GM19452 (cell line): ENCODE measurements around the gene EPS8.

Experiments
- ATAC-seq: cut with Tn5 transposase; IDR thresholded peaks from one replicate; pipeline ENCODE4 v1.9.1; 2021; ENCODE audit not compliant: unreplicated experiment

Gene EPS8

DNA sequence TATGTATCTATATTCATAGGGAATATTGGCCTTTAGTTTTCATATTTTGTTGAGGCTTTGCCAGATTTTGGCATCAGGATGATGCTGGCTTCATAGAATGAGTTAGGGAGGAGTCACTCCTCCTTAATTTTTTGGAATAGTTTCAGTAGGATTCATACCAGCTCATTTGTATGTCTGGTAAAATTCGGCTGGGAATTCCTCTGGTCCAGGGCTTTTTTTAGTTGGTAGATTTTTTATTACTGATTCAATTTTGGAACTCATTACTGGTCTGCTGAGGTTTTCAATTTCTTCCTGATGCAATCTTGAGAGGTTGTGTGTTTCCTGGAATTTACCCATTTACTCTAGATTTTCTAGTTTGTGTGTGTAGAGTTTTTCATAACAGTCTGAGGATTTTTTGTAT lies 175.2 kb downstream of the EPS8 start:
- no peak for ATAC-seq

DNA sequence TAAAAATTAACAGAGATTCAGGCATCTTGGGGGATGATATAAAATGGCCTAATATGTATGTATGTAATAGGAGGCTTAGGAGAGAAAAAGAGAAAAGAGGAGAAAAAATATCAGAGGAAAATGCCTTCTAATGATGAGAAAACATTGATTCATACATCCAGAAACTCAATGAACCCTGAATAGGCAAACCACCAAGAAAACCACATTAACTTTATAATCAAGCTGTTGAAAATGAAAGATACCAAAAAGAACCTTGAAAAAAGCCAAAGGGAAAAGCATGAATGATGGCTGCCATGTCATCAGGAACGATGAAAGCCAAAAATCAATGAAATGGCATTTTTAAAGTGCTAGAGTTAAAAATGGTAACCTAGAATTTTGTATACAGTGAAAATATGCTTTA lies 180.2 kb downstream of the EPS8 start:
- ATAC-seq = no peak

GRCh38 chr12:15608406-15608805 lies 180.8 kb downstream of the EPS8 start:
- no peak for ATAC-seq

DNA sequence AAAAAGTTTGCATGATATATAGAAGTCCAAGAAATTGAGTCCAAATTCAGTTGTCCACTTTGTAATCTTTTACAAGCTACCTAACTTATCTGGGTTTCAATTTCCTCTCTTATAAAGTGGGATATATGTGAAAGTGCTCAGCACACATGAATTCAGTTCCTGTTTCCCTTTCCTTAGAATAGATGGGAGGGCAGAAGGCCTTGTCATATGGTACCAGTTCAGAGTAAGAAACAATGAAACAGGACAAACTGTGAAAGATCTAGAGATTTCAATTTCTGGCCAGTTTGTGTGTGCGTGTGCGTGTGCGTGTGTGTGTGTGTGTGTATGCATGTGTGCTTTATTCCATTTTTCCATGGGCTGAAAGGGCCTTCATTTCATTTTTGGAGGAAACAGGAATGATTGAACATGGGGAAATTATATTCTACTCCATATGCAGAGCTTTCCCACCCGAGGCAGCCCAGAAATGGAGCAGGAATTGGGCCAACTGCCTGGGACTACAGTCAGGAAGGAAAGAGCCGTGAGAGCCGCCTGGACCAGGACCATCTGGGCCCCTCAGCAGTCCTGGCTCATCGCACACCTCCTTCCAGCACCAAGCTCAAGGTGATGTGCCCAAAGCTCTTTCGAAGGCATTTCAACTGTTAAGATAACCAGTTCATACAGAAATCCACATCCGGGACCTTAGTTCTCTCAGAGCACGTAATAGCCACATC lies 183.2 kb downstream of the EPS8 start:
- no peak for ATAC-seq

GRCh38 chr12:15603474-15604085 lies 185.6 kb downstream of the EPS8 start:
- no peak for ATAC-seq

GRCh38 chr12:15602051-15602672 lies 187.0 kb downstream of the EPS8 start:
- no peak for ATAC-seq

DNA sequence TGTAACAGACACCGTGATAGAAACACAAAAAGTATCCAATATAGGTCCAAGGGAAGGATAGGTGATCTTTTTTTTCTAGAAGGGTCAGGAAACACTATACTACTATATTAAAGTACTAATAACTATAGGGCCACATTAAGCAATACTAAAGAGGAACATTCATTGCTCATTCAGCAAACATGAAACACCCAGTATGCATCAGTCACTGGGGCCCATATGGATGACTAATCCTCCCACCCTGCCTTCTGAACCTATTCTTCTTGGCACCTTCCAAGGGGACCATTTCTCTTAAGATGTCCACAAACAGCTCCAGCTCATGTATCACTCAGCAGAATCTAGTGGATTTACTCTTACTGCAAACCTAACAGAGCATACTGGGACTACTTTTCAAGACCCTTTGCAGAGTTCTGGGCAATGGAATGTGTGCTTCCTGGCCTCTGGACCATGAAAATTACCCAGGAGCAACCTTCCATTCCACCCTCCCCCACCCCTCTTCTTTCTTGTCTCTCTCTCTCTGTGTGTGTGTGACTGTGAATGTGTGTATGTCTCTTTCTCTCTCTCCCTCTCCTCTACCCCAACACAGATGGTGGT lies 187.9 kb downstream of the EPS8 start:
- ATAC-seq = no peak

GRCh38 chr12:15600223-15600935 lies 188.8 kb downstream of the EPS8 start:
- no peak for ATAC-seq

- no peak for ATAC-seq
These were observed 189.7 kb downstream of the EPS8 start for GRCh38 chr12:15599266-15600037.

DNA sequence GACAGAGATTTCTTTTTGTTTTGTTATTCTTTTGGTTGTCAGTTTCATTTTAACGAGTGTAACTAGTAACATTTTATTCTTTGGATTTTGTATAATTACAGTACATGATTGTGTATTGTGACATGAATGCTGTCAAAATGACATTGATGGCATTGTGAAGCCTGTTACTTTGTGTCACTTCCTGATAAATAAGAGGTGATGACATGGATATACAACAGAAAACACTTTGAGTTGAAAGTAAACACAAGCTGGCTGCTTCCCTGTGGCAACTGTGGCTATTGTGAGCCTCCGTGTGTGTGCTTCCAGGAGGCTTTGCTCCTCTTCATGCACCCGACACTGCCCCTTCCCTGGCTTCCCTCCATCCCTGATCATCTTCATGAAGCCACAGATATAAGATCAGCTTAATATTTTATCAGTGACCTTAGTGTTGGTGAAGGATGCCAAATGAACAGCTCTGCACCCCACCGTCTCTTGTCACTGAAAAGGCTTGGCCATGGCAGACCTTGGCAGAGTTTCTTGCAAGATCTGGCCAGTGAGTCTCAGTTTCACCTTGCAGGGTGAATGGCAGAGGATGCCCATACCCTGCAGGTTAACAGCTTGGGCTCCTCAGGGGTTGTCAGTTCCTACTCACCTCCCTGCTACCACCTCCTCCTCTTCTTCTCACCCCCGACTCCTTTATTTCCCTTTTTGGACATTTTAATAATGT lies 191.9 kb downstream of the EPS8 start:
- no peak for ATAC-seq

- ATAC-seq = no peak
These were observed 193.0 kb downstream of the EPS8 start for GRCh38 chr12:15596174-15596573.

- ATAC-seq = no peak
These were observed 196.3 kb downstream of the EPS8 start for GRCh38 chr12:15592934-15593333.

GRCh38 chr12:15591811-15592210 lies 197.4 kb downstream of the EPS8 start:
- ATAC-seq = no peak

GRCh38 chr12:15590180-15590826 lies 198.9 kb downstream of the EPS8 start:
- ATAC-seq = peak; percentile 94

GRCh38 chr12:15589328-15590032 lies 199.7 kb downstream of the EPS8 start:
- ATAC-seq = no peak

DNA sequence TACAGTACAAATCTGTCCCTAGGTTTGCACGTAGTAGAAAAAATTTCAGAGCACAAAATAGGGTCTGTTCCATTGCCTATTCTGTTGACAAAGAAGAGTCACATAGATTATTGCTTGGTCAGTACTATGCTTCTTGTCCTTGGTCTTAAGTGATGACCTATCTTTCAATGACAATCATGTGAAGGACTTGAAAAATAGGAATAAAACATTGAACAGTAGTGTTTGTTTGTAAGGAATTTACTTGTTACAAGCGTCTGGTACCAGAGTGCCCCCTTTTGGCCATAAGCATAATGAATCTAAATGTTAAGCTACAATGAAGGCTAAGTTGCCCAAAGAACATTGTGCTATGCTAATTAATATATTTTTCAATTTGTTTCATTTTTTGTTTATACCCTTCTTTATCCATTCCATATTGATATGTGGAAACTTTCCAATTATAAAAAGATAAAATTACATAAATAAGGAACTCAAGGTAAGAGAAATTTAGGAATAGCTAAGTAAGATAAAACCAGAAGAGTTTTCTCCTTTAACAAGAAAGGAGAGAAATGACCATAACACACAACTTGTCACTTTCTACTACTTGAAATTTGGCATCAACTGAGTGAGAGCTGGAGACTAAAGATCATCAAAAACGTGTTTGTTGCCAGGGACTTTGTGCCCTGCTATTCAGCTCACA lies 204.7 kb downstream of the EPS8 start:
- ATAC-seq = no peak

DNA sequence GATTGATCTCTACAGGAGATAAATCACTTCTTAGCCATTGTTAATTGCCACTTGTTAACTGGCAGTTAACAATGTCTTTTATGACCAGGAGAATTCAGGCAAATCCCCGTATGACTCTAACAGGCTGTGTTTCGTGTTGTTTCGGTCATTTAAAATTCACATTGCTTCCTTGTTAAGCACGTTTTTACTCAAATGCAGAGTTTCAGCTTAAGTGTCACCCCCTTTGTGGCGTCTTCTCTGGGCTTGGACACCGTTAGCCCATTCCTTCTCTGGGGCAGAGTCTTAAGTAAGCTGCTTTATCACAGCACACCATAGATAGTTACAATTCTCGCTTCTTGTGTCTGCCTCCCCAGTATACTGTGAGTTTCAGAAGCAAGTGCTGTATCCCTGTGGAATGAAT lies 205.4 kb downstream of the EPS8 start:
- ATAC-seq = no peak

GRCh38 chr12:15581006-15581405 lies 208.2 kb downstream of the EPS8 start:
- ATAC-seq = no peak
